Esophagus squamous epithelium (tissue), 5 donors: Measurements from ENCODE around the gene GATAD2A. TPM values are rescaled to one million over a fixed set of nuclear protein-coding genes. Genes with fewer than 3 reads are reported as not detected.
A peak's percentile ranks its signal among the peaks of the same experiment; 100 is the strongest.

ENCODE experiments used
- DNase-seq: peaks from one replicate; lab custom pipeline; 2025; lab: John Stamatoyannopoulos, UW
- H3K27ac ChIP-seq, 4 donors: fragments of 200-600 bp; sonication (generic); one replicate each; pipeline ENCODE4 v1.5.1; 2016 to 2019; ENCODE audit warnings: mild to moderate bottlenecking in 1 of 4
- H3K27me3 ChIP-seq, 4 donors: fragments of 200-600 bp; sonication (generic); 1 replicate in 3 of 4; 2 replicates in 1 of 4; pipeline versions ENCODE4 v1.5.1 to v1.6.0; 2017 to 2021; ENCODE audit warnings: antibody characterized with exemption in 1 of 4
- H3K36me3 ChIP-seq, 3 donors: fragments of 200-600 bp; sonication (generic); one replicate each; pipeline ENCODE4 v1.5.1; 2016 to 2019
- H3K4me1 ChIP-seq, 3 donors: fragments of 200-600 bp; sonication (generic); one replicate each; pipeline ENCODE4 v1.5.1; 2017 to 2019
- H3K4me3 ChIP-seq, 4 donors: fragments of 200-600 bp; sonication (generic); 1 replicate in 3 of 4; 2 replicates in 1 of 4; pipeline ENCODE4 v1.5.1; 2016 to 2019; ENCODE audit warnings: mild to moderate bottlenecking in 2 of 4, moderate library complexity in 1 of 4
- H3K9me3 ChIP-seq, 3 donors: fragments of 200-600 bp; sonication (generic); one replicate each; pipeline ENCODE4 v1.5.1; 2016 to 2019
- CTCF ChIP-seq, 6 experiments: fragments of 450-650 bp in 4 of 6; fragments of 200-600 bp in 2 of 6; sonication (generic) in 2 of 6; IDR thresholded peaks; one replicate each; pipeline ENCODE4 v1.5.1; 2016 to 2019; ENCODE audit warnings: antibody characterized with exemption in 6 of 6, mild to moderate bottlenecking in 4 of 6, moderate library complexity in 4 of 6
- POLR2A ChIP-seq, 4 donors: fragments of 450-650 bp; IDR thresholded peaks; one replicate each; pipeline ENCODE4 v1.6.1; 2017; ENCODE audit warnings: antibody characterized with exemption in 4 of 4, mild to moderate bottlenecking in 4 of 4, moderate library complexity in 3 of 4
- WGBS, 2 donors: methylation state at CpG; one replicate each; pipeline ENCODE4 v1.1.5; 2018; 5-methylcytosine and 5-hydroxymethylcytosine counted together
- intact Hi-C: fragments of 100-400 bp; cut with DNase I; formaldehyde crosslinking; loops from one replicate; pipeline ENCODE4 v1.15.0; 2022
- total RNA-seq, 4 donors: library from RNA; depleted of rRNA; stranded (reverse); fragments of >200 nt; gene quantifications; one replicate each; pipeline ENCODE4 v1.1.0, GENCODE V29; 2016
- donor health status: DM: yes; HTN: yes; CAD: no.

Gene GATAD2A
- total RNA-seq, 4 donors from 2014 or later, result 39.7 to 81.4 (median 41.6) TPM

GRCh38 chr19:19384486-19384885 is 21.0 kb upstream of the GATAD2A start:
- intact Hi-C loops, result no loop called here
- no peaks in the 10 kb centered on the region for H3K36me3 ChIP-seq
- TF ChIP-seq CTCF (IDR thresholded peaks at IDR 0.05), result no peak
- TF ChIP-seq POLR2A (IDR thresholded peaks at IDR 0.05), result no peak
- H3K4me1 ChIP-seq, result peaks cover 37 to 88% (median 48%) of the 10 kb centered on the region in 3 donors
- no peak for DNase-seq
- no peaks in the 10 kb centered on the region for H3K27me3 ChIP-seq
- peak overlapping the region; percentile 72 to 91 (median 84) for H3K4me3 ChIP-seq
- 51% methylated on average over 7 of the region's 13 CpGs; no CpG with 5 or more reads in 1 of the 2 donors for WGBS, 2 donors
- no peaks in the 10 kb centered on the region for H3K9me3 ChIP-seq
- H3K27ac ChIP-seq, result peak overlapping the region; percentile 88 to 97 (median 95)

- 0% methylated on average over 7 to 22 of the region's 75 CpGs for WGBS, 2 donors
- H3K27ac ChIP-seq, result peak overlapping the region; percentile 91 to 97 (median 95)
- H3K4me3 ChIP-seq, result peak overlapping the region; percentile 72 to 91 (median 84)
- peaks cover 37 to 88% (median 51%) of the 10 kb centered on the region in 3 donors for H3K4me1 ChIP-seq
- DNase-seq, result peak; percentile 99
- TF ChIP-seq CTCF (IDR thresholded peaks at IDR 0.05) (peak in 5 of 6 experiments; percentile 7 to 24 (median 11)), POLR2A (IDR thresholded peaks at IDR 0.05) (peak in 3 of 4 donors; percentile 40 to 60 (median 52))
- intact Hi-C loops, result no loop called here
- H3K9me3 ChIP-seq, result no peaks in the 10 kb centered on the region
- H3K36me3 ChIP-seq, result no peaks in the 10 kb centered on the region
- no peaks in the 10 kb centered on the region for H3K27me3 ChIP-seq
These were observed 20.2 kb upstream of the GATAD2A start for GRCh38 chr19:19385131-19385895.

GRCh38 chr19:19385896-19386869 is 19.3 kb upstream of the GATAD2A start:
- H3K36me3 ChIP-seq, result no peaks in the 10 kb centered on the region
- H3K4me3 ChIP-seq, result peak overlapping the region; percentile 72 to 91 (median 84)
- WGBS, 2 donors, result 2 to 5% methylated on average over 6 to 19 of the region's 75 CpGs
- H3K4me1 ChIP-seq, result peaks cover 36 to 83% (median 46%) of the 10 kb centered on the region in 3 donors
- intact Hi-C loops, result no loop called here
- peak overlapping the region; percentile 91 to 97 (median 95) for H3K27ac ChIP-seq
- H3K9me3 ChIP-seq, result no peaks in the 10 kb centered on the region
- no peak for DNase-seq
- no peaks in the 10 kb centered on the region for H3K27me3 ChIP-seq
- no peak for TF ChIP-seq CTCF (IDR thresholded peaks at IDR 0.05)
- peak in 1 of 4 donors; percentile 33 for TF ChIP-seq POLR2A (IDR thresholded peaks at IDR 0.05)

GRCh38 chr19:19387108-19387507 is 18.4 kb upstream of the GATAD2A start:
- Histone ChIP-seq H3K27me3 (no peaks in the 10 kb centered on the region), H3K9me3 (no peaks in the 10 kb centered on the region), H3K27ac (peak overlapping the region in 3 of 4 donors; percentile 91 to 95 (median 95)), H3K4me1 (peaks cover 37 to 81% (median 45%) of the 10 kb centered on the region in 3 donors), H3K36me3 (no peaks in the 10 kb centered on the region), H3K4me3 (peak overlapping the region; percentile 72 to 91 (median 84))
- TF ChIP-seq POLR2A (IDR thresholded peaks at IDR 0.05) (no peak), CTCF (IDR thresholded peaks at IDR 0.05) (no peak)
- WGBS, 2 donors, result 40 to 52% methylated on average over 2 to 5 of the region's 5 CpGs
- DNase-seq, result no peak
- intact Hi-C loops, result no loop called here
